ENCODE measurements around the gene POLR2L. TPM values are rescaled to one million over a fixed set of nuclear protein-coding genes. Genes with fewer than 3 reads are reported as not detected.

The POLR2L gene
- total RNA-seq, 3 donors from 2014 or later (not counting 1 experiment from before 2014, with no cell fraction given): 48.2 to 63.8 (median 61.2) TPM

DNA sequence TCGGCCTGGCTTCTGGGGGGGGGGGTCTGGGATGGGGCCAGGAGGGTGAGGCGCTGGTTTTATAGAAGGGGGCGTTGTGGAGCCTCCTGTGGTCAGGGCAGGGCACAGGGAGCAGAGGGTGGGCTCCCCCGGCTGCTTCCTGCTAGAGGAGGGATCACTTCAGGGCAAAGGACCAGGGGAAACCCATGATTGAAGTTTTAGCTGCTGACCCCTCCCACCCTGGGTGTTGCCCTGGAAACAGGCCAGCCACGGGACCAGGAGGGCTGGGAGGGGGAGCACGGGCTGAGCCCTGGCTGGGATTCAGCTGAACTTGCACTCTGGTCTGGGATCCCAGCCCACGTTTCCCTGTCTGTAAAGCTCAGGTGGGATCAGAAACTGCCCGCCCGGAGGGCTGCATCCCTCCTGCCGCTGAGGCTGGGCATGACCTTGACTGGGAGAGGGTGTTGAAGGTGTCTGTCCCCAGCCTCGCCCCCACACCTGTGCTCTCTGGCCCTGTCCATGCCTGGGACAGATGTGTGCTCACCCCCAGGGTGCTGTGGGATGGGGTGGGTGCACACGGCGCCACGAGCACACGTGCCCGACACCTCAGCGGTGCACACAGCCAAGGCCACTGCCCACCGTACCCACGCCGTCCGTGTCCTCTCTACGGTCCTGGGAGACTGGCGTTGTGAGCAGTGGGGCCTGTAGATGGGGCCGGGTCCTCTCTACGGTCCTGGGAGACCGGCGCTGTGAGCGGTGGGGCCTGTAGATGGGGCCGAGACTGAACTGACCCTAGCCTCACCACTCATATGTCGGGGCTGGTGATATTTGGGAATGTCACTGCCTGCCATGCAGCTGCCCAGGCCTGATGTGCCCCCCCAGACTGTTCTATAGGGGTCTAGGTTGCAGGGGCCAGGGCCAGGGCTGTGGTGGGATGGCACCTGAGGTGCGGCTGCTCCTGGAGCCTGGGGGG, 2.6 kb upstream of the POLR2L start:
- peaks cover 6% of the 10 kb centered on the region for H3K36me3 ChIP-seq (ENCODE audit: control insufficient read depth, insufficient read depth, low read length)
- H3K4me3 Mint-ChIP-seq: no peak overlapping the region
- peaks cover 0 to 41% of the 10 kb centered on the region in 2 donors for H3K4me1 Mint-ChIP-seq
- H3K27ac ChIP-seq (ENCODE audit: low read length): peak overlapping the region; percentile 22
- H3K27ac Mint-ChIP-seq: peak overlapping the region in 1 of 2 donors; percentile 14
- 48% methylated on average over 31 of the region's 31 CpGs for WGBS (ENCODE audit: insufficient coverage)
- H3K27me3 ChIP-seq (ENCODE audit: control insufficient read depth, insufficient read depth, low read length): peaks cover 6% of the 10 kb centered on the region
- no peak for ATAC-seq
- H3K4me1 ChIP-seq (ENCODE audit: control insufficient read depth, insufficient read depth, low read length): peaks cover 62% of the 10 kb centered on the region
- no peaks in the 10 kb centered on the region for H3K27me3 Mint-ChIP-seq (ENCODE audit: low read depth in 2 of 2)
- H3K9me3 ChIP-seq (ENCODE audit: control insufficient read depth, insufficient read depth, low read length): no peaks in the 10 kb centered on the region
- H3K9me3 Mint-ChIP-seq: no peaks in the 10 kb centered on the region
- H3K36me3 Mint-ChIP-seq: no peaks in the 10 kb centered on the region
- intact Hi-C loops (cut with micrococcal nuclease): loop anchor here (10.0 kb wide), 1 partner anchor 70 kb away; the partner anchor contains the start of gene CHID1
- no peak overlapping the region for H3K4me3 ChIP-seq (ENCODE audit: low read length)
- TF ChIP-seq, protein P1, sequence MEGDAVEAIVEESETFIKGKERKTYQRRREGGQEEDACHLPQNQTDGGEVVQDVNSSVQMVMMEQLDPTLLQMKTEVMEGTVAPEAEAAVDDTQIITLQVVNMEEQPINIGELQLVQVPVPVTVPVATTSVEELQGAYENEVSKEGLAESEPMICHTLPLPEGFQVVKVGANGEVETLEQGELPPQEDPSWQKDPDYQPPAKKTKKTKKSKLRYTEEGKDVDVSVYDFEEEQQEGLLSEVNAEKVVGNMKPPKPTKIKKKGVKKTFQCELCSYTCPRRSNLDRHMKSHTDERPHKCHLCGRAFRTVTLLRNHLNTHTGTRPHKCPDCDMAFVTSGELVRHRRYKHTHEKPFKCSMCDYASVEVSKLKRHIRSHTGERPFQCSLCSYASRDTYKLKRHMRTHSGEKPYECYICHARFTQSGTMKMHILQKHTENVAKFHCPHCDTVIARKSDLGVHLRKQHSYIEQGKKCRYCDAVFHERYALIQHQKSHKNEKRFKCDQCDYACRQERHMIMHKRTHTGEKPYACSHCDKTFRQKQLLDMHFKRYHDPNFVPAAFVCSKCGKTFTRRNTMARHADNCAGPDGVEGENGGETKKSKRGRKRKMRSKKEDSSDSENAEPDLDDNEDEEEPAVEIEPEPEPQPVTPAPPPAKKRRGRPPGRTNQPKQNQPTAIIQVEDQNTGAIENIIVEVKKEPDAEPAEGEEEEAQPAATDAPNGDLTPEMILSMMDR (IDR thresholded peaks at IDR 0.05): no peak
- peak in 1 of 2 donors; percentile 69 for DNase-seq

DNA sequence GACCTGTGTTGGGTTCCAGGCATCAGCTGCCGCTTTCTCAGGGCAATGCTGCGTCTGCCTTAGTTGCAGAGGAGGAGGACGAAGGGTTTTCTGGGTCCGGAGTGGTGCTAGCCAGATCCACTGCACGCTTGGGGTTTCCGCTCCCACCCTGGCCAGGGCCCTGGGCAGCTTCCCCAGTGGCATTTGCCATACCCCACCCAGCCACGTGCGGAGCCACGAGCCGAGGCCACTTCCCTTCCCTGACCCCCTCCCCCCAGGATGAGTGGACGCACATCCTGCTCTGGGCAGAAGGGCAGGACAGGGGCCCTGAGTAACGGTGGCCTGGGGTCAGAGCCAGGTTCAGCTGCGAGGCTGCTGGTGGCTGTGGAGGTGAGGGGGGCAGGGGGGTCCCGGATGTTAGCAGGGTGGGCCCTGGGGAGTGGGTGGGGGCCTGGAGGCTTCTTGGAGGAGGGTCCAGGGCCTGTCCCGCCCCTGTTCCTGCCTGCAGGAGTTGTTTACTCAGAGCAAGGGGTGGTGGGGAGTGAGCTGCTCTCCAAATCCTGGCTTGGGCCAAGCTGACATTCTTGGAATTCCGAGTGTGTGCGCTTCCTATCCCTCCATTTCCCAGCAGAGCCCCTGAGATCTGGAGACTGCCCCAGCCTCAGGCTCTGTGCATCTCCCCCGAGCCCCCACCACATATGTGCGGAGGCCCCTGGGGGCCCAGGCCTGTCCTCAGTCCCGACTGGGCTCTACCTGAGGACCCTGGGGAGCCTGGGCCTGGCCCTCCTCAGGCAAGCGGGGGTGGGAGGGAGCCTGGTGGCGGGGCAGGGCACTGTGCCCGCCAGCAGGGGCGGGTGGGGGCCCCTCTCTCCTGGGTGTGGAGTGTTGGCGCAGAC, 1.7 kb upstream of the POLR2L start:
- H3K27ac ChIP-seq (ENCODE audit: low read length): peak overlapping the region; percentile 11
- H3K4me1 ChIP-seq (ENCODE audit: control insufficient read depth, insufficient read depth, low read length): peaks cover 64% of the 10 kb centered on the region
- peak overlapping the region; percentile 56 for H3K4me3 ChIP-seq (ENCODE audit: low read length)
- WGBS (ENCODE audit: insufficient coverage): 21% methylated on average over 25 of the region's 25 CpGs
- Mint-ChIP-seq H3K9me3 (no peaks in the 10 kb centered on the region), H3K4me1 (peaks cover 0 to 38% of the 10 kb centered on the region in 2 donors), H3K27ac (peak overlapping the region in 1 of 2 donors; percentile 72), H3K27me3 (ENCODE audit: low read depth in 2 of 2) (no peaks in the 10 kb centered on the region), H3K36me3 (no peaks in the 10 kb centered on the region), H3K4me3 (peak overlapping the region; percentile 81)
- DNase-seq (peak in 1 of 2 donors; percentile 23), ATAC-seq (no peak)
- intact Hi-C loops (cut with micrococcal nuclease): loop anchor here (10.0 kb wide), 1 partner anchor 71 kb away; the partner anchor contains the start of gene CHID1
- H3K27me3 ChIP-seq (ENCODE audit: control insufficient read depth, insufficient read depth, low read length): peaks cover 6% of the 10 kb centered on the region
- peaks cover 15% of the 10 kb centered on the region for H3K36me3 ChIP-seq (ENCODE audit: control insufficient read depth, insufficient read depth, low read length)
- TF ChIP-seq, protein P1 (IDR thresholded peaks at IDR 0.05): no peak
- no peaks in the 10 kb centered on the region for H3K9me3 ChIP-seq (ENCODE audit: control insufficient read depth, insufficient read depth, low read length)

DNA sequence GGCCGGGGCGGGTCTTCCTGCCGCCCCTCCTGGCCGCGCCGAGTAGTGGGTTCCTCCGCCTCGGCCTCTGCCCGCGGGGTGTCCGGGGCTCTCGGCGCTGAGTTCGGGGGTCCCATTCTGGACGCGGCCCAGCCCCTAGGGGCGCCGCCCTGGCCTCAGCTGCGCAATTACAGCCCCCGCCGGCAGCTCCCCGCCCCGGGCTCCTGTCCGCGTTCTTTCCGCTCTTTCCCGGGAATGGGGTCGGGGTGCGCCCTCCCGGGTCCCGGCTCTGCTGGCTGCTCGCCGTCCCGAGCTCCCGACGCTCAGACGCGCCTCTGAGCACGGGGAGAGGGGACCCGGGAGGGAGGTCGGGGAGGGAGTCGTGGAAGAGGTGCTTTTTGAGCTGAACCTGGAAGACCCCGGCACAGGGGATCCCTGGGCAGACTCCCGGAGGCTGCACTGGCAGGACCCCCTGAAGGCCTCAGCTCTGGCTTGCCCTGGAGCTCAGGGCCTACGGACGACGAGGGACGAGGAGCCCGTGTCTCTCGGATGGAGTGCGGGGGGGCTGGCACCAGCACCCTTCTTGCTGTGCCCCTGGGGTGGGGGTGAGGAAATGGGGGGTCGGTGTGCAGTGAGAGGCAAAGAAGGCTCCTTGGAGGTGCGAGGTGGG, 881 bp upstream of the POLR2L start:
- Histone ChIP-seq H3K4me1 (ENCODE audit: control insufficient read depth, insufficient read depth, low read length) (peaks cover 64% of the 10 kb centered on the region), H3K27me3 (ENCODE audit: control insufficient read depth, insufficient read depth, low read length) (peaks cover under 1% of the 10 kb centered on the region), H3K4me3 (ENCODE audit: low read length) (peak overlapping the region; percentile 56), H3K27ac (ENCODE audit: low read length) (no peak overlapping the region), H3K9me3 (ENCODE audit: control insufficient read depth, insufficient read depth, low read length) (no peaks in the 10 kb centered on the region), H3K36me3 (ENCODE audit: control insufficient read depth, insufficient read depth, low read length) (peaks cover 23% of the 10 kb centered on the region)
- Mint-ChIP-seq H3K36me3 (no peaks in the 10 kb centered on the region), H3K4me1 (peaks cover 0 to 33% of the 10 kb centered on the region in 2 donors), H3K4me3 (peak overlapping the region; percentile 81), H3K27ac (peak overlapping the region in 1 of 2 donors; percentile 72), H3K27me3 (ENCODE audit: low read depth in 2 of 2) (no peaks in the 10 kb centered on the region), H3K9me3 (no peaks in the 10 kb centered on the region)
- DNase-seq (peak in 1 of 2 donors; percentile 38), ATAC-seq (no peak)
- intact Hi-C loops (cut with micrococcal nuclease): loop anchor here (10.0 kb wide), 1 partner anchor 72 kb away; the partner anchor contains the start of gene CHID1
- TF ChIP-seq, protein P1 (IDR thresholded peaks at IDR 0.05): no peak
- WGBS (ENCODE audit: insufficient coverage): under 1% methylated on average over 53 of the region's 53 CpGs

Measured in natural killer cell (primary cell).